Measurements from ENCODE around the gene STAG1.

Gene STAG1

GRCh38 chr3:136351905-136352304, 400.3 kb downstream of the STAG1 start:
- peak; percentile 21 for TF ChIP-seq CTCF (conservative IDR thresholded peaks at IDR 0.05; ENCODE audit: control insufficient read depth, insufficient read depth, low read depth, low read length)
- no peak for DNase-seq (ENCODE audit: low read depth)

DNA sequence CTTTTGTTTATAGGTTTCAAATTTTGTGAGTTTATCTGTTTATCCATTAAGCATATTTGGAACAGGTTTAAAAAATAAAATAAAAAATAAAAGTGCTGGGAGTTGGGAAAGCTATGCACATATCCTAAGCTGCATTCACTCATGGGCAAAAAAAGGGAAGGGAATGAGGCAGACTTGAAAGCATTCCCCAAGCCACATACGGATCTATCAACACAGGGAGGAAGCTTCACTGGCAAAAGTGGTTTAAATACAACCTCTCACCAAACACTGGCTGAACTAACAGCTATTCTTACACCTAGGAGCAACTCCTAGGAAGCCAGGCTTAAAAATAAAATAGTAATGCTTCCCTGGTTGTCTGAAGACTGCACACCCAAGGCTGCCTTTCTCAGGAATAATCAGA, 400.8 kb downstream of the STAG1 start:
- TF ChIP-seq CTCF (conservative IDR thresholded peaks at IDR 0.05; ENCODE audit: control insufficient read depth, insufficient read depth, low read depth, low read length) = no peak
- no peak for DNase-seq (ENCODE audit: low read depth)
- no peak overlapping the region for H3K4me3 ChIP-seq (ENCODE audit: control insufficient read depth, low read depth, low read length)

More at GRCh38 chr3:136351905-136352304, 400.3 kb downstream of the STAG1 start:
- no peak overlapping the region for H3K4me3 ChIP-seq (ENCODE audit: control insufficient read depth, low read depth, low read length)

DNA sequence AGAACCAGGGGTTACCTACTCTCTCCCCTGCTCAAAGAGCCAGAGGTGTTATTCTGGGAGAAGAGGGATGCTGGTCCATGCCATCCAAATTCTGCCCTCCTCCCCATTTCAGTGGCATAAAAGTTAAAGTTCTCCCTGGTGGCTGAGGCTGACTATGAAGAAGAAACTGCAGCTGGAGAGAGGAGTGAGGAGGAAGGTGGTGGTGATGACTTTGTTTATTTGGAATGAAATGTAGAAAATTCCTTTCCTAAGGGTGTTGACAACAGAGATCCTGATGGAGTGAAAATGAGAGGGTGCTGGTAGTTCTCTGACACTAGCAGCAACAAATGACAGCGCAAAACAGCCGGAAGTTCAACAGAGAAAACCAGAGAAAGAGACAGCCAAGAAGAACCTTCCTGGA, 401.6 kb downstream of the STAG1 start:
- peak; percentile 67 for DNase-seq (ENCODE audit: low read depth)
- no peak overlapping the region for H3K4me3 ChIP-seq (ENCODE audit: control insufficient read depth, low read depth, low read length)
- no peak for TF ChIP-seq CTCF (conservative IDR thresholded peaks at IDR 0.05; ENCODE audit: control insufficient read depth, insufficient read depth, low read depth, low read length)

- DNase-seq (ENCODE audit: low read depth) = peak; percentile 94
- no peak overlapping the region for H3K4me3 ChIP-seq (ENCODE audit: control insufficient read depth, low read depth, low read length)
- no peak for TF ChIP-seq CTCF (conservative IDR thresholded peaks at IDR 0.05; ENCODE audit: control insufficient read depth, insufficient read depth, low read depth, low read length)
These were observed 402.0 kb downstream of the STAG1 start for GRCh38 chr3:136350132-136350531.

DNA sequence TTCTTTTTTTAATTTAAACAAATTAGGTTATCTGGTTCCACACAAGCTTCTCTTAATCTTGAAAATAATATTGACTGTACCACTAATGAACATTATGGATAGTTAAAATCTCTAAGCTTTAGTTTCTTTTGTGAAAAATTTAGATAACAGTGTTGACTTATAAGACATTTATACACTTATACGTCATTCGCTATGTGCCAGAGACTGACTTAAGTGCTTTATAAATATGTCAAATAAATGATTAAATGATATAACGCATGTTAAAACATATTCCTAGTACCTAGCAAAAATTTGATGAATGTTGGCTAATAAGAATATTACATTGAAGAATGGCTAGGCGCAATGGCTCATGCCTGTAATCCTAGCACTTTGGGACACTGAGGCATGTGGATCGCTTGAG, 405.7 kb downstream of the STAG1 start:
- TF ChIP-seq CTCF (conservative IDR thresholded peaks at IDR 0.05; ENCODE audit: control insufficient read depth, insufficient read depth, low read depth, low read length) = no peak
- no peak for DNase-seq (ENCODE audit: low read depth)
- no peak overlapping the region for H3K4me3 ChIP-seq (ENCODE audit: control insufficient read depth, low read depth, low read length)

DNA sequence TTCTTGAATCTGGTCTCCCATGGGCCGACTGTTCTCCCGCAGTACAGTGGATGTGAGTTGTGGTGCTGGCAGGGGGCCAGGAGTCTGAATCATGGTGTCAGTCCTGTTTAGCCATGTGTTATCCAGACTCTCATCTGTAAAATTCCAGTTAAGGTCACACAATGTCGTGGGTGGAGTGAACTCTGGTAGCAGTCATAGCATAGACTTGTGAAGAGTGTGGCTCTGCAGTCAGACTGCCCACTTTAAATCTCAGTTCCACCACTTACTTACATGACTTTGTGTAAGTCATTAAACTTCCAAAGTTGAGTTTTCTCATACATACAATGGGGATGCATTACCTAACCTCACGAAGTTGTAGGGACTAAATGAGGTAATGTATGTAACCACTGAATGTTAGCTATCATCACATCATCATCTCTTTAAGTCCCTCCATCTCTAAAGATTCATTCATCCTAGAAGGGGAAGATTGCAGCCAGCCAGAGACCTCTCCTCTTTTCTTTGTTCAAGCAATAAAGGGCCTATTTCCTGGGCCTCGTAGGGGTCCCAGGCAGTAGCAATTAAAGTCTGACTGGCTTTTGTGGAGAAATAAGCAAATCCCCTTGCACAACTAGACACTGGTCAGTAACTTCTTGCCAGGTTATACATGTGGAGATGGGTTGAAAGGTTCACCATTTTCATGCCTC, 408.2 kb downstream of the STAG1 start:
- no peak overlapping the region for H3K4me3 ChIP-seq (ENCODE audit: control insufficient read depth, low read depth, low read length)
- TF ChIP-seq CTCF (conservative IDR thresholded peaks at IDR 0.05; ENCODE audit: control insufficient read depth, insufficient read depth, low read depth, low read length) = no peak
- peak; percentile 99 for DNase-seq (ENCODE audit: low read depth)

DNA sequence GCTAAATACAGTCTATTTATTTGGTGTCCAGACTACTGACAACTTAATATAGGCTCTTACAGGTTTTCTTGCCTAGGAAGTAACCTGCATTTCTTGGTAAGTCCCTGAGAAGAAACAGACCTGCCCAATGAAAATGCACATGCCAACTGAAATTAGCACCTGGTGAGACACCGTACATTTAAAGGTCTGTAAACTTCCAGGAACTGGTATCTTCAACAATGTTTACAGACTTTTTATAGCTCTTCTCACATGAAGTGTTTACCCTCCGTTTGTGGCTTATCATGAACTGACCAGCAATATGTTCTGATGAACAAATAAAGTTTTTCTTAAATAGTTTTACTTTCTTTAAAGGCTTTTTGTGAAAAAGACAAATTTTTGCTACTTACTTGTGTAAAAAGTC, 408.7 kb downstream of the STAG1 start:
- no peak for TF ChIP-seq CTCF (conservative IDR thresholded peaks at IDR 0.05; ENCODE audit: control insufficient read depth, insufficient read depth, low read depth, low read length)
- no peak overlapping the region for H3K4me3 ChIP-seq (ENCODE audit: control insufficient read depth, low read depth, low read length)
- DNase-seq (ENCODE audit: low read depth) = no peak

Measured in fibroblast of mammary gland (primary cell).